Cardiac muscle cell (in vitro differentiated cells and primary cell): Measurements from ENCODE around the gene UTP11. TPM values are rescaled to one million over a fixed set of nuclear protein-coding genes. Genes with fewer than 3 reads are reported as not detected.

Source experiments
- DNase-seq, 2 donors: peaks; one replicate each; pipeline versions ENCODE4 v3.0.0 to v3.0.0-alpha.2; 2010 to 2017; ENCODE audit warnings: low read depth in 1 of 2, low spot score in 1 of 2
- H3K27ac ChIP-seq: fragments of 200-600 bp; sonication (generic); 2 replicates; pipeline ENCODE4 v1.5.1; 2016
- H3K27me3 ChIP-seq: fragments of 200-600 bp; sonication (generic); 2 replicates; pipeline ENCODE4 v1.6.0; 2016; ENCODE audit warnings: control low read depth
- H3K36me3 ChIP-seq: fragments of 200-600 bp; sonication (generic); 2 replicates; pipeline ENCODE4 v1.5.1; 2016; ENCODE audit warnings: control low read depth
- H3K4me1 ChIP-seq: fragments of 200-600 bp; sonication (generic); 2 replicates; pipeline ENCODE4 v1.8.1; 2017; ENCODE audit warnings: low read depth, mild to moderate bottlenecking, mixed run types
- H3K4me3 ChIP-seq: fragments of 200-600 bp; sonication (generic); 2 replicates; pipeline ENCODE4 v1.5.1; 2016; ENCODE audit warnings: mild to moderate bottlenecking
- H3K9me3 ChIP-seq: fragments of 200-600 bp; sonication (generic); 2 replicates; pipeline ENCODE4 v1.5.1; 2017; ENCODE audit warnings: low read depth, mild to moderate bottlenecking, control low read depth
- polyA plus RNA-seq: library from polyadenylated mRNA; unstranded; fragments of >200 nt; fragmentation: Nextera tagmentation; extraction: Ambion mirVana; gene quantifications from 2 replicates; pipeline ENCODE4 v1.2.1, GENCODE V29; 2016
- total RNA-seq: library from RNA; depleted of rRNA; stranded (reverse); fragments of >200 nt; gene quantifications from 2 replicates; pipeline ENCODE4 v1.2.3, GENCODE V29; 2016
- TF ChIP-seq, protein P1 (sequence below): IDR thresholded peaks from 2 replicates; pipeline ENCODE4 v1.5.1; 2012; ENCODE audit warnings: low read depth, mild to moderate bottlenecking, low read length

Gene UTP11
- total and polyA plus RNA-seq, 2 experiments from 2014 or later: 57.0 to 57.7 TPM

DNA sequence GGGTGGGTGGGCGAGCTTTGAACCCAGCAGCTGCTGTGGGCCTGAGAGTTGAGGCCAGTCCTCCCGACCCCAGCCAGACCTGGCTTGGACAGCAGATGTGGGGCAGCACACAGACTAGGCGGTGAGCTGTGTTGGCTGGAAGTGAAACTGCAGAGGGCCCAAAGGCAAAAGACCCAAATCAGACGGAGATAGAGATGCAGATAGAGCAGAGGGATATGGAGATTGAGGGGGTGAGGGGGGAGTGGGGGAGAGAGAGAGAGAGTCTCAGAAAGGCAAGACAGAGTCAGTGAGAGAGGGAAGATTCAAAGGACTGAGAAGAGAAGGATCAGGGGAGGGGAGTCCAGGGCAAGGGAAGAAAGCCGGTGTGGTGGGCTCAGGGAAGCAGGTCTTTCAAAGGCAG, 51.1 kb downstream of the UTP11 start:
- Histone ChIP-seq H3K4me3 (no peak overlapping the region), H3K36me3 (no peaks in the 10 kb centered on the region), H3K9me3 (no peaks in the 10 kb centered on the region), H3K27ac (no peak overlapping the region), H3K27me3 (no peaks in the 10 kb centered on the region), H3K4me1 (no peaks in the 10 kb centered on the region)
- no peak for DNase-seq
- TF ChIP-seq, protein P1, sequence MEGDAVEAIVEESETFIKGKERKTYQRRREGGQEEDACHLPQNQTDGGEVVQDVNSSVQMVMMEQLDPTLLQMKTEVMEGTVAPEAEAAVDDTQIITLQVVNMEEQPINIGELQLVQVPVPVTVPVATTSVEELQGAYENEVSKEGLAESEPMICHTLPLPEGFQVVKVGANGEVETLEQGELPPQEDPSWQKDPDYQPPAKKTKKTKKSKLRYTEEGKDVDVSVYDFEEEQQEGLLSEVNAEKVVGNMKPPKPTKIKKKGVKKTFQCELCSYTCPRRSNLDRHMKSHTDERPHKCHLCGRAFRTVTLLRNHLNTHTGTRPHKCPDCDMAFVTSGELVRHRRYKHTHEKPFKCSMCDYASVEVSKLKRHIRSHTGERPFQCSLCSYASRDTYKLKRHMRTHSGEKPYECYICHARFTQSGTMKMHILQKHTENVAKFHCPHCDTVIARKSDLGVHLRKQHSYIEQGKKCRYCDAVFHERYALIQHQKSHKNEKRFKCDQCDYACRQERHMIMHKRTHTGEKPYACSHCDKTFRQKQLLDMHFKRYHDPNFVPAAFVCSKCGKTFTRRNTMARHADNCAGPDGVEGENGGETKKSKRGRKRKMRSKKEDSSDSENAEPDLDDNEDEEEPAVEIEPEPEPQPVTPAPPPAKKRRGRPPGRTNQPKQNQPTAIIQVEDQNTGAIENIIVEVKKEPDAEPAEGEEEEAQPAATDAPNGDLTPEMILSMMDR: no peak

DNA sequence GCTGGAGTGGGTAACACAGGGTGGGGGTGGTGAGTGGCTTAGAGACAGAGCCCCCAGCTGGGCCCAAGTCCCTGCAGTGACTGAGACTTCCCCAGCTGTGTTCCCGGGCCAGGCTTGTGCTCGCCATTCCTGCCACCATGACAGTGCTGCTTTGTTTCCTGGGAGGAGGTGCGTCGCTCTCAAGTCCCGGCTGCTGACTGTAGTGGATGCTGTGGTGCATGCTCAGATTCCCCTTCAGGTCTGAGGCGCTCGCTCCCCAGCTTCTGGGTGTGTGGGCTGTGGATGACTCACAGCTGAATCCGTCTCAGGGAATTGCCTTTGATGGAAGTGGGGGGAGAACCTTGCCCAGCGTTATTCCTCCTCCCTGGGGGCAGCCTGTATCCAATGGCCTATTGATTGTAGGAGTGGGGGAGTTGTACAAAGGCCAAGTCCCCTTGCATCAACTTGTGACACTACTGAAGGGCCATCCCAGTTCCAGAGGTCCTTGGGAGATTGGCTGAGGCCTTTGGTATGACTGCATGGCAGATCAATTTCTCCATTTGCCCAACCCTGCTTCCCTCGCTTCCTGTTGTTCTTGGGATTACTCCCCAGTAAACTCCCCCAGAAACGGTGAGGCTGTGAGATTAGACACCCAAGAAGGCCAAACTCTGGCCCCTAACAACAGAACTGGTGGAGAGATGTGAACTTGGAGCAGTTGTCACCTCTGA, 51.8 kb downstream of the UTP11 start:
- H3K36me3 ChIP-seq: no peaks in the 10 kb centered on the region
- DNase-seq: peak in 1 of 2 donors; percentile 71
- no peaks in the 10 kb centered on the region for H3K4me1 ChIP-seq
- no peaks in the 10 kb centered on the region for H3K27me3 ChIP-seq
- no peak overlapping the region for H3K4me3 ChIP-seq
- H3K9me3 ChIP-seq: no peaks in the 10 kb centered on the region
- no peak overlapping the region for H3K27ac ChIP-seq
- TF ChIP-seq, protein P1: no peak

DNA sequence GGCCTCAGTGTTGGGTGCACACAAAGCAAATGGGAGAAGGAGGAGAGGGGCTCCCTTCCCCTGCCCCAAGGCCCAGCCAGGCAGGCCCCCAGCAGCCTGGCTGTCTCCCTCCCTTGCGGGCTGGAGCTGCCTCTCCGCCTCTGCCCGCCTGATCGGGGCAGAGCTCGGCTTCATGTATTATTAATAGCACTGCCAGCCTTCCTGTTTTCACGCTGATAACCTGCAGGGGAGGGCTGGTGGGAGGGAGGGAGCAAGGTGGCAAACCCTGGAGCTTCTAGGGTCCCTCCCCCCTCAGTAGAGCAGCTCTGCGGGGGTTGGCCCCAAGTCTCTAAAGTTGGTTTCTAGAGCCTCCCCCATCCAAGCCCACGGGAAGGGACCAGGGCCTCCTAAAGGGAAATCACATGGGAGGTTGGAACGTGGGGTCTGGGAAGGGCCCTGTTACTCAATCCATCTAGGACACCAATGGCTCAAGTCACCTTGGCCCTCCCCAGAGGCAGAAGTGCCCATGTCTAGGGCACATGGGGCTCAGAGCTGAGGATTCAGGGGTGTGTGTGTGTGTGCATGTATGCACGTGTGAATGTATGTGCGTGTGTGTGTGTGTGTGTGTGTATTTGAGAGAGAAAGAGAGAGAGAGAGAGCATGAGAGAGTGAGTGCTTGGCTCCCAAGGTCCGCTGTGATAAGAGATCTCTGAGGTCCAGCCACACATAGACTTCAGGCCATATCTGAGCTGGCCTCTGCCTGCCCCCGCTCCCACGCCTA, 55.9 kb downstream of the UTP11 start:
- H3K9me3 ChIP-seq: no peaks in the 10 kb centered on the region
- H3K4me3 ChIP-seq: no peak overlapping the region
- no peak overlapping the region for H3K27ac ChIP-seq
- H3K36me3 ChIP-seq: no peaks in the 10 kb centered on the region
- TF ChIP-seq, protein P1: no peak
- H3K4me1 ChIP-seq: no peaks in the 10 kb centered on the region
- no peak for DNase-seq
- H3K27me3 ChIP-seq: no peaks in the 10 kb centered on the region

DNA sequence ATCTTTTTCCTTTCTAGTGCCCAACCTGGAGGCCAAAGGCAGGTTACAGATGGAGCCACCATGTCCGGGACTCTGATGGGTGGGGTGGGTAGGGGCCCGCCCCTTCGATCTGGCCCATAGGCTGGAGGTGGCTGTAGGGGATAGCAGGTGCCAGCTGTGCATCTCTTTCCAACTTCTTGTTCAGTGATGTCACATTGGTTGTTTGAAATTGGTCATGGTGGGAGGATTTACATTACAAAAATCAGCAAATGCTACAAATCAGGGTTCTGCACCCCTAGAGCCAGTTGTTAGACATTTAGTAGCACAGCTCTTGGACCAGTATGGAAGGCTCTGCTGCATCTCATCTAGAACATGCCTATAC, 56.4 kb downstream of the UTP11 start:
- Histone ChIP-seq H3K27me3 (no peaks in the 10 kb centered on the region), H3K36me3 (no peaks in the 10 kb centered on the region), H3K27ac (no peak overlapping the region), H3K4me1 (no peaks in the 10 kb centered on the region), H3K4me3 (no peak overlapping the region), H3K9me3 (no peaks in the 10 kb centered on the region)
- DNase-seq: no peak
- TF ChIP-seq, protein P1: no peak

DNA sequence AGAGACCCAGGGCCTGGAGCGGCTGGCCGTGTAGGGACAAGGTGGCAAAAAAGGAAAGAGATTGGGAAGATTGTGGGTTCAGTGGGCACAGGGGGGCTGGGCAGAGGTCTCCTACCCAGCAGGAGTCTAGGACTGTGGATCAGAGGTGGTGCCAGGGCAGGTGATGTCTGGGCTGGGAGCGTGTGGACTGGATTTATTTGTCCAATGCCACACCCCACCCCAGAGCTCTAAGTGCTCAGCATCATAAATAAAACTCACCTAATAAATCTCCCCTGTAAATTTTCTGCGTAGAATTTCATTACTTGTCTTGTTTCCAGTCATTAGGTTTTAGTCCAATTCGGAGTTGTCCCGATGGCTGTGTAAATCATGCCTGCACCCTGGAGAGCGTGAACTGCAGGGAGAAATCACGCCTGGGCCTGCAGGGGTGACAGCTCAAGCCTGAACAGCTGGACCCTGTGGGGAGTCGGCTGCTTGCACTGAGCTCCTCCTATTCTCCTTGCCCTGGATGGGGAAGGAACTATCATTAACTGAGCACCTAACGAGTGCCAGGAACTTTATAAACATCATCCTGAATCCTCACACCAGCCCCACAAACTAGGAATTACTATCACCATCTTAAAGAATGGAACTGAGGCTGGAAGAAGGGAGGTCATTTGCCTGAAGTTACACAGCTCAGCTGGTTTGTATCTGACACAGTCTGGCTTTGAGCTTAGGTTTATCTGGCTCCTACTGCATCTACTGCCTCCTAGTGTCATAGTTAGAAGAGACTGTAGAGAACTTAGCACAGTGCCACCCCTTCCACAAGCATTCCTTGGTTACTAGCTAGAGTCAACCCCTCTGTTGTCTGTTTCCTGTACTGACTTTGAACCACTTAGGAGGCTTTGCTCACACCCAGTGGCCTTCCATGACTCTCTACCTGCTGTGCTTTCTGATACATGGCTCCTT, 59.0 kb downstream of the UTP11 start:
- Histone ChIP-seq H3K9me3 (no peaks in the 10 kb centered on the region), H3K4me3 (no peak overlapping the region), H3K4me1 (no peaks in the 10 kb centered on the region), H3K27me3 (no peaks in the 10 kb centered on the region), H3K36me3 (no peaks in the 10 kb centered on the region), H3K27ac (no peak overlapping the region)
- TF ChIP-seq, protein P1: peak; percentile 65
- peak in 1 of 2 donors; percentile 63 for DNase-seq
